GM18867 (cell line): Measurements from ENCODE around the gene HNRNPL.
"Not testable (repeated sequence)": the region's sequence is repeated elsewhere in the genome, so short reads cannot be mapped to it uniquely, and the experiment has no call there.

Experiments
- ATAC-seq: cut with Tn5 transposase; IDR thresholded peaks from one replicate; pipeline ENCODE4 v1.9.1; 2021; ENCODE audit warnings: mild to moderate bottlenecking, moderate library complexity; ENCODE audit not compliant: unreplicated experiment

The HNRNPL gene

GRCh38 chr19:38869836-38870607 is 20.2 kb upstream of the HNRNPL start:
- peak; percentile 75 for ATAC-seq

GRCh38 chr19:38869160-38869835 is 19.5 kb upstream of the HNRNPL start:
- ATAC-seq: no peak

GRCh38 chr19:38868551-38868950 is 18.8 kb upstream of the HNRNPL start:
- ATAC-seq: no peak

GRCh38 chr19:38867171-38867780 is 17.5 kb upstream of the HNRNPL start:
- ATAC-seq: no peak

GRCh38 chr19:38862321-38863059 is 12.7 kb upstream of the HNRNPL start:
- no peak for ATAC-seq

GRCh38 chr19:38861368-38861767 is 11.6 kb upstream of the HNRNPL start:
- ATAC-seq: no peak

GRCh38 chr19:38859631-38860204 is 9.9 kb upstream of the HNRNPL start:
- not testable (repeated sequence) for ATAC-seq

- ATAC-seq: no peak
These were observed 7.0 kb upstream of the HNRNPL start for GRCh38 chr19:38856813-38857212.

- ATAC-seq: not testable (repeated sequence)
These were observed 6.0 kb upstream of the HNRNPL start for GRCh38 chr19:38855751-38856150.

GRCh38 chr19:38854961-38855360 is 5.2 kb upstream of the HNRNPL start:
- ATAC-seq: not testable (repeated sequence)

- ATAC-seq: no peak
These were observed 3.4 kb upstream of the HNRNPL start for GRCh38 chr19:38853214-38853613.

- ATAC-seq: no peak
These were observed 2.7 kb upstream of the HNRNPL start for GRCh38 chr19:38852231-38853044.

- peak; percentile 22 for ATAC-seq
These were observed 1.9 kb upstream of the HNRNPL start for GRCh38 chr19:38851622-38852230.

- ATAC-seq: no peak
These were observed 1.3 kb upstream of the HNRNPL start for GRCh38 chr19:38850976-38851621.

GRCh38 chr19:38850436-38850975 is 720 bp upstream of the HNRNPL start:
- ATAC-seq: peak; percentile 62

- ATAC-seq: peak; percentile 24
These were observed 483 bp downstream of the HNRNPL start for GRCh38 chr19:38849147-38849859.

GRCh38 chr19:38848299-38849146 is 1.3 kb downstream of the HNRNPL start:
- ATAC-seq: no peak
